ENCODE data around the gene HMGN4. TPM values are rescaled to one million over a fixed set of nuclear protein-coding genes. Genes with fewer than 3 reads are reported as not detected.
A peak's percentile ranks its signal among the peaks of the same experiment; 100 is the strongest.

HMGN4 gene
- total and polyA plus RNA-seq, 9 of the 15 experiments (the other 6 are each of a cell fraction or from before 2014, with no cell fraction given), result 35.4 to 134 (median 94.1) TPM

DNA sequence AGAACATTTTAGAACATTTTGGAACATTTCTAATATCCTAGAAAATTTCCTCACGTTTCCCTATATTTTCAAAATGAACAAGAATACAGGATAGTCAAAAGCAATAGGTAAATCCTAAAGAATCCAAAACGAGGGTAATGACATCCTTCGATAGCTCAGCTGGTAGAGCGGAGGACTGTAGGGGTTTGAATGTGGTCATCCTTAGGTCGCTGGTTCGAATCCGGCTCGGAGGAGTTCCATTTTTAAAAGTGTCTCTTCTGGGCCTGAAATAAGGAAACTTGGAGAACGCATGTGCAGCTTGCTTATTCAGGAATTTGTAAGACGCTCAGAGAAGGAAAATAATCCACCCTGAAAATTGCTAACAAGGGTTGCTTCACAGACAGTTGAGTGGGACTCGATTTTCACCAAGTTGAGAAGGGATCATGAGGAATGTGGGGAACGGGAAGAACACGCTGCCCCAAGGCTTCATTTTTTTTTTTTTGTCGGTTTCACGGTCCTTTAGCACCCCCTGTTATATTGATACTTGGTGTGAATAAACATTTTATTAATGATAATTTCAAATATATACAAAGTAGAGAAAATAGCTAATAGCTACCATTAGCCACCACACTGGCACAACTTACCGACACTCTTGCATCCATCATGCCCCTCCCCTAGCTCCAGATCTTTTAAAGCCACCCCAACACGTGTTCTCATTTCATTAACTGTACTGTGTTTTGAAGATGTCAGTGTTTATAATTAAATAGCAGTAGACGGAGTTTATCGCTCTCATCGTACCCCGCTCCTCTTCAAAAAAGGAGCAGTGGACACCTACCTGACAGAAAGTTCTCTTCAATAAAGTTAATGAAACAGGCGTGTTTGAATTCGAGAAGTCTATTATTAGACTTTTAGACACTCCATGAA lies 56.8 kb downstream of the HMGN4 start (continued):
- TF ChIP-seq, protein P1, sequence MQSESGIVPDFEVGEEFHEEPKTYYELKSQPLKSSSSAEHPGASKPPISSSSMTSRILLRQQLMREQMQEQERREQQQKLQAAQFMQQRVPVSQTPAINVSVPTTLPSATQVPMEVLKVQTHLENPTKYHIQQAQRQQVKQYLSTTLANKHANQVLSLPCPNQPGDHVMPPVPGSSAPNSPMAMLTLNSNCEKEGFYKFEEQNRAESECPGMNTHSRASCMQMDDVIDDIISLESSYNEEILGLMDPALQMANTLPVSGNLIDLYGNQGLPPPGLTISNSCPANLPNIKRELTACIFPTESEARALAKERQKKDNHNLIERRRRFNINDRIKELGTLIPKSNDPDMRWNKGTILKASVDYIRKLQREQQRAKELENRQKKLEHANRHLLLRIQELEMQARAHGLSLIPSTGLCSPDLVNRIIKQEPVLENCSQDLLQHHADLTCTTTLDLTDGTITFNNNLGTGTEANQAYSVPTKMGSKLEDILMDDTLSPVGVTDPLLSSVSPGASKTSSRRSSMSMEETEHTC (IDR thresholded peaks at IDR 0.05), result no peak
- TF ChIP-seq FOXA3 (CRISPR knock-in tag; conservative IDR thresholded peaks at IDR 0.05 in 1 of 2, IDR thresholded peaks at IDR 0.05 in 1 of 2) (no peak), POLR2A (conservative IDR thresholded peaks at IDR 0.05) (no peak), ZEB2 (IDR thresholded peaks at IDR 0.05) (peak; percentile 27; the same call in 1 of the 2 replicates), WHSC1 (IDR thresholded peaks at IDR 0.05; ENCODE audit: low read length) (no peak), TAF7 (tag; IDR thresholded peaks at IDR 0.05) (no peak), TCF7 (IDR thresholded peaks at IDR 0.05; ENCODE audit: borderline replicate concordance) (no peak), FOXK2 (conservative IDR thresholded peaks at IDR 0.05 in 1 of 2, IDR thresholded peaks at IDR 0.05 in 1 of 2; ENCODE audit: low read depth in 2 of 2) (peak; percentile 11 to 45; a peak in 1 of 4 replicates), RCOR1 (IDR thresholded peaks at IDR 0.05; ENCODE audit: borderline replicate concordance in 1 of 2, low read depth in 2 of 2, low read length in 2 of 2) (peak; percentile 23 to 73; a peak in 2 of 4 replicates), ZNF699 (CRISPR knock-in tag; IDR thresholded peaks at IDR 0.05; ENCODE audit: insufficient replicate concordance) (no peak), BRF1 (IDR thresholded peaks at IDR 0.05; ENCODE audit: borderline replicate concordance, extremely low read depth, insufficient read length) (no peak), TARDBP (IDR thresholded peaks at IDR 0.05) (no peak), ZZZ3 (IDR thresholded peaks at IDR 0.05) (no peak)
- TF ChIP-seq, protein P2, sequence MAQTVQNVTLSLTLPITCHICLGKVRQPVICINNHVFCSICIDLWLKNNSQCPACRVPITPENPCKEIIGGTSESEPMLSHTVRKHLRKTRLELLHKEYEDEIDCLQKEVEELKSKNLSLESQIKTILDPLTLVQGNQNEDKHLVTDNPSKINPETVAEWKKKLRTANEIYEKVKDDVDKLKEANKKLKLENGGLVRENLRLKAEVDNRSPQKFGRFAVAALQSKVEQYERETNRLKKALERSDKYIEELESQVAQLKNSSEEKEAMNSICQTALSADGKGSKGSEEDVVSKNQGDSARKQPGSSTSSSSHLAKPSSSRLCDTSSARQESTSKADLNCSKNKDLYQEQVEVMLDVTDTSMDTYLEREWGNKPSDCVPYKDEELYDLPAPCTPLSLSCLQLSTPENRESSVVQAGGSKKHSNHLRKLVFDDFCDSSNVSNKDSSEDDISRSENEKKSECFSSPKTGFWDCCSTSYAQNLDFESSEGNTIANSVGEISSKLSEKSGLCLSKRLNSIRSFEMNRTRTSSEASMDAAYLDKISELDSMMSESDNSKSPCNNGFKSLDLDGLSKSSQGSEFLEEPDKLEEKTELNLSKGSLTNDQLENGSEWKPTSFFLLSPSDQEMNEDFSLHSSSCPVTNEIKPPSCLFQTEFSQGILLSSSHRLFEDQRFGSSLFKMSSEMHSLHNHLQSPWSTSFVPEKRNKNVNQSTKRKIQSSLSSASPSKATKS (CRISPR knock-in tag; IDR thresholded peaks at IDR 0.05), result no peak
- TF ChIP-seq, protein P3, sequence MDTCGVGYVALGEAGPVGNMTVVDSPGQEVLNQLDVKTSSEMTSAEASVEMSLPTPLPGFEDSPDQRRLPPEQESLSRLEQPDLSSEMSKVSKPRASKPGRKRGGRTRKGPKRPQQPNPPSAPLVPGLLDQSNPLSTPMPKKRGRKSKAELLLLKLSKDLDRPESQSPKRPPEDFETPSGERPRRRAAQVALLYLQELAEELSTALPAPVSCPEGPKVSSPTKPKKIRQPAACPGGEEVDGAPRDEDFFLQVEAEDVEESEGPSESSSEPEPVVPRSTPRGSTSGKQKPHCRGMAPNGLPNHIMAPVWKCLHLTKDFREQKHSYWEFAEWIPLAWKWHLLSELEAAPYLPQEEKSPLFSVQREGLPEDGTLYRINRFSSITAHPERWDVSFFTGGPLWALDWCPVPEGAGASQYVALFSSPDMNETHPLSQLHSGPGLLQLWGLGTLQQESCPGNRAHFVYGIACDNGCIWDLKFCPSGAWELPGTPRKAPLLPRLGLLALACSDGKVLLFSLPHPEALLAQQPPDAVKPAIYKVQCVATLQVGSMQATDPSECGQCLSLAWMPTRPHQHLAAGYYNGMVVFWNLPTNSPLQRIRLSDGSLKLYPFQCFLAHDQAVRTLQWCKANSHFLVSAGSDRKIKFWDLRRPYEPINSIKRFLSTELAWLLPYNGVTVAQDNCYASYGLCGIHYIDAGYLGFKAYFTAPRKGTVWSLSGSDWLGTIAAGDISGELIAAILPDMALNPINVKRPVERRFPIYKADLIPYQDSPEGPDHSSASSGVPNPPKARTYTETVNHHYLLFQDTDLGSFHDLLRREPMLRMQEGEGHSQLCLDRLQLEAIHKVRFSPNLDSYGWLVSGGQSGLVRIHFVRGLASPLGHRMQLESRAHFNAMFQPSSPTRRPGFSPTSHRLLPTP (IDR thresholded peaks at IDR 0.05; ENCODE audit: borderline replicate concordance, extremely low read depth, insufficient read length), result peak; percentile 90
- TF ChIP-seq, protein P4, sequence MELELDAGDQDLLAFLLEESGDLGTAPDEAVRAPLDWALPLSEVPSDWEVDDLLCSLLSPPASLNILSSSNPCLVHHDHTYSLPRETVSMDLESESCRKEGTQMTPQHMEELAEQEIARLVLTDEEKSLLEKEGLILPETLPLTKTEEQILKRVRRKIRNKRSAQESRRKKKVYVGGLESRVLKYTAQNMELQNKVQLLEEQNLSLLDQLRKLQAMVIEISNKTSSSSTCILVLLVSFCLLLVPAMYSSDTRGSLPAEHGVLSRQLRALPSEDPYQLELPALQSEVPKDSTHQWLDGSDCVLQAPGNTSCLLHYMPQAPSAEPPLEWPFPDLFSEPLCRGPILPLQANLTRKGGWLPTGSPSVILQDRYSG (tag; conservative IDR thresholded peaks at IDR 0.05; ENCODE audit: low read depth), result no peak
- TF ChIP-seq, protein P5, sequence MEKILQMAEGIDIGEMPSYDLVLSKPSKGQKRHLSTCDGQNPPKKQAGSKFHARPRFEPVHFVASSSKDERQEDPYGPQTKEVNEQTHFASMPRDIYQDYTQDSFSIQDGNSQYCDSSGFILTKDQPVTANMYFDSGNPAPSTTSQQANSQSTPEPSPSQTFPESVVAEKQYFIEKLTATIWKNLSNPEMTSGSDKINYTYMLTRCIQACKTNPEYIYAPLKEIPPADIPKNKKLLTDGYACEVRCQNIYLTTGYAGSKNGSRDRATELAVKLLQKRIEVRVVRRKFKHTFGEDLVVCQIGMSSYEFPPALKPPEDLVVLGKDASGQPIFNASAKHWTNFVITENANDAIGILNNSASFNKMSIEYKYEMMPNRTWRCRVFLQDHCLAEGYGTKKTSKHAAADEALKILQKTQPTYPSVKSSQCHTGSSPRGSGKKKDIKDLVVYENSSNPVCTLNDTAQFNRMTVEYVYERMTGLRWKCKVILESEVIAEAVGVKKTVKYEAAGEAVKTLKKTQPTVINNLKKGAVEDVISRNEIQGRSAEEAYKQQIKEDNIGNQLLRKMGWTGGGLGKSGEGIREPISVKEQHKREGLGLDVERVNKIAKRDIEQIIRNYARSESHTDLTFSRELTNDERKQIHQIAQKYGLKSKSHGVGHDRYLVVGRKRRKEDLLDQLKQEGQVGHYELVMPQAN (IDR thresholded peaks at IDR 0.05; ENCODE audit: borderline replicate concordance), result peak; percentile 78; the same call in 1 of the 2 replicates

Data from K562 (cell line).